Tibial nerve (tissue), 4 donors: ENCODE data around the gene UFSP1. TPM values are rescaled to one million over a fixed set of nuclear protein-coding genes. Genes with fewer than 3 reads are reported as not detected.
A peak's percentile ranks its signal among the peaks of the same experiment; 100 is the strongest.

ENCODE experiments used
- DNase-seq, 2 donors: peaks; one replicate each; pipeline ENCODE4 v3.0.0-alpha.2; 2019; ENCODE audit warnings: low spot score in 2 of 2
- H3K27ac ChIP-seq, 4 donors: fragments of 200-600 bp; sonication (generic) in 3 of 4; one replicate each; pipeline ENCODE4 v1.5.1; 2017 to 2019; ENCODE audit warnings: mild to moderate bottlenecking in 1 of 4
- H3K27me3 ChIP-seq, 2 donors: fragments of 200-600 bp; sonication (generic) in 1 of 2; one replicate each; pipeline versions ENCODE4 v1.5.1 to v1.6.0; 2017 to 2019
- H3K36me3 ChIP-seq, 3 donors: fragments of 200-600 bp; sonication (generic); one replicate each; pipeline ENCODE4 v1.5.1; 2018 to 2019
- H3K4me1 ChIP-seq, 4 donors: fragments of 200-600 bp; sonication (generic) in 3 of 4; one replicate each; pipeline ENCODE4 v1.5.1; 2017 to 2019
- H3K4me3 ChIP-seq, 4 donors: fragments of 200-600 bp; sonication (generic) in 3 of 4; one replicate each; pipeline ENCODE4 v1.5.1; 2017 to 2019; ENCODE audit warnings: mild to moderate bottlenecking in 1 of 4, moderate library complexity in 1 of 4
- H3K9me3 ChIP-seq, 4 donors: fragments of 200-600 bp; sonication (generic) in 3 of 4; one replicate each; pipeline ENCODE4 v1.5.1; 2017 to 2019
- CTCF ChIP-seq, 5 experiments: fragments of 200-600 bp in 3 of 5; fragments of 450-650 bp in 2 of 5; sonication (generic) in 3 of 5; IDR thresholded peaks; one replicate each; pipeline ENCODE4 v1.5.1; 2016 to 2019; ENCODE audit warnings: antibody characterized with exemption in 5 of 5, mild to moderate bottlenecking in 3 of 5, moderate library complexity in 2 of 5
- EP300 ChIP-seq, 2 donors: sonication (generic); formaldehyde crosslinking; IDR thresholded peaks; one replicate each; pipeline ENCODE4 v1.6.1; 2017; ENCODE audit warnings: antibody characterized with exemption in 2 of 2, mild to moderate bottlenecking in 1 of 2
- POLR2A ChIP-seq, 2 donors: fragments of 450-650 bp; IDR thresholded peaks; one replicate each; pipeline ENCODE4 v1.6.1; 2017; ENCODE audit warnings: antibody characterized with exemption in 2 of 2, mild to moderate bottlenecking in 2 of 2, moderate library complexity in 2 of 2
- WGBS, 2 donors: methylation state at CpG; one replicate each; pipeline ENCODE4 v1.1.5; 2018; 5-methylcytosine and 5-hydroxymethylcytosine counted together
- total RNA-seq, 4 donors: library from RNA; depleted of rRNA; stranded (reverse); fragments of >200 nt; gene quantifications; one replicate each; pipeline ENCODE4 v1.1.0, GENCODE V29; 2016

Gene UFSP1
- total RNA-seq, 4 donors from 2014 or later, result 2.8 to 13.3 (median 5.0) TPM

GRCh38 chr7:100894860-100895700 lies 5.6 kb upstream of the UFSP1 start:
- H3K27me3 ChIP-seq, result peaks cover 2 to 67% of the 10 kb centered on the region in 2 donors
- H3K27ac ChIP-seq, result peak overlapping the region in 1 of 4 donors; percentile 26
- peaks cover 0 to 46% (median 26%) of the 10 kb centered on the region in 4 donors for H3K4me1 ChIP-seq
- no peaks in the 10 kb centered on the region for H3K9me3 ChIP-seq
- H3K4me3 ChIP-seq, result peak overlapping the region; percentile 11 to 46 (median 36)
- WGBS, 2 donors, result 0% methylated on average over 16 to 32 of the region's 83 CpGs
- no peaks in the 10 kb centered on the region for H3K36me3 ChIP-seq
- TF ChIP-seq CTCF (IDR thresholded peaks at IDR 0.05), result peak; percentile 72 to 92 (median 80)
- TF ChIP-seq POLR2A (IDR thresholded peaks at IDR 0.05), result no peak
- peak in 1 of 2 donors; percentile 39 for DNase-seq

- Histone ChIP-seq H3K9me3 (no peaks in the 10 kb centered on the region), H3K4me1 (peaks cover 0 to 50% (median 28%) of the 10 kb centered on the region in 4 donors), H3K27me3 (peaks cover 2 to 58% of the 10 kb centered on the region in 2 donors), H3K36me3 (no peaks in the 10 kb centered on the region), H3K4me3 (no peak overlapping the region), H3K27ac (no peak overlapping the region)
- whole genome bisulfite sequencing, 2 donors, result 22 to 38% methylated on average over 28 to 40 of the region's 40 CpGs
- no peak for DNase-seq
- TF ChIP-seq CTCF (IDR thresholded peaks at IDR 0.05), result no peak
- no peak for TF ChIP-seq EP300 (IDR thresholded peaks at IDR 0.05)
- no peak for TF ChIP-seq POLR2A (IDR thresholded peaks at IDR 0.05)
These were observed 4.6 kb upstream of the UFSP1 start for GRCh38 chr7:100893910-100894721.

- Histone ChIP-seq H3K4me3 (no peak overlapping the region), H3K27me3 (peaks cover 2 to 51% of the 10 kb centered on the region in 2 donors), H3K9me3 (no peaks in the 10 kb centered on the region), H3K36me3 (peaks cover 0 to 2% (median 2%) of the 10 kb centered on the region in 3 donors), H3K4me1 (peaks cover 0 to 57% (median 35%) of the 10 kb centered on the region in 4 donors), H3K27ac (no peak overlapping the region)
- 86 to 90% methylated on average over 17 to 19 of the region's 32 CpGs for whole genome bisulfite sequencing, 2 donors
- TF ChIP-seq CTCF (IDR thresholded peaks at IDR 0.05) (no peak), POLR2A (IDR thresholded peaks at IDR 0.05) (no peak), EP300 (IDR thresholded peaks at IDR 0.05) (no peak)
- DNase-seq, result no peak
These were observed 3.9 kb upstream of the UFSP1 start for GRCh38 chr7:100893318-100893895.

GRCh38 chr7:100892364-100893317 lies 3.1 kb upstream of the UFSP1 start:
- 87 to 89% methylated on average over 31 to 40 of the region's 44 CpGs for WGBS, 2 donors
- H3K27me3 ChIP-seq, result peaks cover 2 to 43% of the 10 kb centered on the region in 2 donors
- H3K27ac ChIP-seq, result no peak overlapping the region
- TF ChIP-seq EP300 (IDR thresholded peaks at IDR 0.05), result no peak
- no peak for TF ChIP-seq POLR2A (IDR thresholded peaks at IDR 0.05)
- no peak for TF ChIP-seq CTCF (IDR thresholded peaks at IDR 0.05)
- H3K9me3 ChIP-seq, result no peaks in the 10 kb centered on the region
- H3K4me3 ChIP-seq, result no peak overlapping the region
- no peak for DNase-seq
- H3K4me1 ChIP-seq, result peaks cover 0 to 65% (median 40%) of the 10 kb centered on the region in 4 donors
- peaks cover 0 to 9% (median 6%) of the 10 kb centered on the region in 3 donors for H3K36me3 ChIP-seq
